Cardiac septum (tissue), 1 donor: ENCODE measurements around the gene LEAP2. TPM values are rescaled to one million over a fixed set of nuclear protein-coding genes. Genes with fewer than 3 reads are reported as not detected.

Experiments used
- DNase-seq: peaks from one replicate; pipeline ENCODE4 v3.0.0-alpha.2; 2020; ENCODE audit warnings: low spot score
- intact Hi-C: fragments of 100-400 bp; cut with DNase I; formaldehyde crosslinking; loops from one replicate; pipeline ENCODE4 v1.14.0; 2022
- total RNA-seq: library from RNA; stranded (reverse); fragmentation: NEBNext Ultra II Directional; extraction: Animal tissue kit (Norgen Biotek cat#: 25700); gene quantifications from one replicate; pipeline ENCODE4 v1.2.1, GENCODE V29; 2021
- donor health status: DM: no; HTN: no; CAD: no.

The LEAP2 gene
- total RNA-seq, 1 donor from 2014 or later = 2.2 TPM

- no peak for DNase-seq
- intact Hi-C loops = no loop called here
Observed at GRCh38 chr5:132871459-132872284, 1.8 kb upstream of the LEAP2 start.

GRCh38 chr5:132872788-132873118 is 715 bp upstream of the LEAP2 start:
- intact Hi-C loops = no loop called here
- DNase-seq = no peak

- DNase-seq = no peak
- intact Hi-C loops = no loop called here
Observed at GRCh38 chr5:132873930-132874271, 433 bp downstream of the LEAP2 start.

GRCh38 chr5:132876020-132876759 is 2.7 kb downstream of the LEAP2 start:
- intact Hi-C loops = no loop called here

GRCh38 chr5:132877466-132877865 is 4.0 kb downstream of the LEAP2 start:
- no peak for DNase-seq
- intact Hi-C loops = no loop called here

More at GRCh38 chr5:132876020-132876759, 2.7 kb downstream of the LEAP2 start:
- no peak for DNase-seq

- intact Hi-C loops = no loop called here
- DNase-seq = no peak
Observed at GRCh38 chr5:132877938-132878337, 4.5 kb downstream of the LEAP2 start.

GRCh38 chr5:132883261-132883834 is 9.9 kb downstream of the LEAP2 start:
- intact Hi-C loops = loop anchor here (1.0 kb wide), 1 partner anchor 53 kb away; the partner anchor contains the start of gene SHROOM1
- DNase-seq = no peak

- DNase-seq = no peak
- intact Hi-C loops = no loop called here
Observed at GRCh38 chr5:132884548-132884947, 11.1 kb downstream of the LEAP2 start.

- DNase-seq = no peak
- intact Hi-C loops = no loop called here
Observed at GRCh38 chr5:132886064-132886823, 12.8 kb downstream of the LEAP2 start.

- DNase-seq = no peak
- intact Hi-C loops = no loop called here
Observed at GRCh38 chr5:132887283-132887682, 13.8 kb downstream of the LEAP2 start.

- no peak for DNase-seq
- intact Hi-C loops = no loop called here
Observed at GRCh38 chr5:132889501-132889900, 16.0 kb downstream of the LEAP2 start.

- intact Hi-C loops = no loop called here
- no peak for DNase-seq
Observed at GRCh38 chr5:132890817-132891216, 17.3 kb downstream of the LEAP2 start.

GRCh38 chr5:132895719-132896305 is 22.3 kb downstream of the LEAP2 start:
- intact Hi-C loops = no loop called here
- DNase-seq = no peak

- no peak for DNase-seq
- intact Hi-C loops = no loop called here
Observed at GRCh38 chr5:132896685-132897084, 23.2 kb downstream of the LEAP2 start.

- intact Hi-C loops = no loop called here
- no peak for DNase-seq
Observed at GRCh38 chr5:132898094-132898493, 24.6 kb downstream of the LEAP2 start.

GRCh38 chr5:132901036-132901435 is 27.6 kb downstream of the LEAP2 start:
- intact Hi-C loops = no loop called here
- DNase-seq = no peak

- DNase-seq = no peak
- intact Hi-C loops = no loop called here
Observed at GRCh38 chr5:132901730-132902129, 28.3 kb downstream of the LEAP2 start.

- intact Hi-C loops = no loop called here
- DNase-seq = no peak
Observed at GRCh38 chr5:132905938-132906337, 32.5 kb downstream of the LEAP2 start.

GRCh38 chr5:132907161-132907560 is 33.7 kb downstream of the LEAP2 start:
- DNase-seq = no peak

GRCh38 chr5:132909702-132910101 is 36.2 kb downstream of the LEAP2 start:
- intact Hi-C loops = no loop called here
- no peak for DNase-seq

More at GRCh38 chr5:132907161-132907560, 33.7 kb downstream of the LEAP2 start:
- intact Hi-C loops = no loop called here
